SJCRH30 (cell line): ENCODE data around the gene USP22. TPM values are rescaled to one million over a fixed set of nuclear protein-coding genes. Genes with fewer than 3 reads are reported as not detected.
"Not testable (repeated sequence)": the region's sequence is repeated elsewhere in the genome, so short reads cannot be mapped to it uniquely, and the experiment has no call there.

Experiments used
- DNase-seq, 2 experiments: peaks; one replicate each; pipeline ENCODE4 v3.0.0-alpha.2; 2015 to 2020
- H3K27ac ChIP-seq: fragments of 250-450 bp; sonication (Bioruptor Pico); 2 replicates; pipeline ENCODE4 v1.5.1; 2020; ENCODE audit warnings: mild to moderate bottlenecking, moderate library complexity
- H3K27me3 ChIP-seq: fragments of 250-450 bp; sonication (Bioruptor Pico); 2 replicates; pipeline ENCODE4 v1.5.1; 2020; ENCODE audit warnings: mild to moderate bottlenecking, moderate library complexity
- H3K36me3 ChIP-seq: fragments of 250-450 bp; sonication (Bioruptor Pico); 2 replicates; pipeline ENCODE4 v1.5.1; 2020; ENCODE audit warnings: mild to moderate bottlenecking, moderate library complexity
- H3K4me1 ChIP-seq: fragments of 250-450 bp; sonication (Bioruptor Pico); 2 replicates; pipeline ENCODE4 v1.5.1; 2020; ENCODE audit warnings: mild to moderate bottlenecking, moderate library complexity
- H3K4me3 ChIP-seq: fragments of 250-450 bp; sonication (Bioruptor Pico); 2 replicates; pipeline ENCODE4 v1.5.1; 2020; ENCODE audit warnings: mild to moderate bottlenecking, moderate library complexity
- H3K9me3 ChIP-seq: fragments of 250-450 bp; sonication (Bioruptor Pico); replicated peaks from 2 replicates; pipeline ENCODE4 v1.5.1; 2020; ENCODE audit warnings: mild to moderate bottlenecking, moderate library complexity
- total RNA-seq: library from RNA; depleted of rRNA; stranded (reverse); fragments of >200 nt; shearing (Covaris generic); gene quantifications from 2 replicates; pipeline ENCODE4 v1.2.3, GENCODE V29; 2014

Gene USP22
- total RNA-seq, 1 experiment from 2014 or later = 662 TPM

- Histone ChIP-seq H3K4me1 (peaks cover 11% of the 10 kb centered on the region), H3K36me3 (no peaks in the 10 kb centered on the region), H3K9me3 (no peaks in the 10 kb centered on the region), H3K4me3 (no peak overlapping the region), H3K27ac (no peak overlapping the region), H3K27me3 (peaks cover 18% of the 10 kb centered on the region; the same call in 1 of the 2 replicates)
- peak; percentile 55 to 63 for DNase-seq
Observed at GRCh38 chr17:21066394-21066793, 23.6 kb upstream of the USP22 start.

DNA sequence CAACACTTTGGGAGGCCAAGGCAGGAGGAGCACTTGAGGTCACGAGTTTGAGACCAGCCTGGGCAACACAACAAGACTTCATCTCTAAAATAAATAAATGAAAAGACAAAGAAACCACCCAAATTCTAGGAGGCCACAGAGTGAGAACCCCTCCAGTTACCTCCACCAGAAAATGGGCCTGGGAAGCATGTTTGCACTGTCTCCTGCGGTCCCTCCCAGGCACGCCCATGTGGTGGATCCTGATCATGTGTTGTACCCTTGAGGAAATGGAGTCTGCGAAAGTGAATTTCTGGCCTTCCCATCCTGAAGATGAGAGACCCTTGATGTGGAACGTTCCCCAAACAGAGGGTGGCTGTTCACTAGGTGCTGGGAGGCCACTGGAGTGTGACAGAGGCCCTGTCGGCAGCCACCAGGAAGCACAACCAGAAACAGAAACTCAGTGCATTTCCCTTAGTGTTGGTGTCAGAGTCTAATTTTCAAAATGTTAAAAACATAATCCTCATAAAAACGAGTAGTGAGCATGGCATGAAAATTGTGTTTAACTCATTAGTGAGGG lies 19.2 kb upstream of the USP22 start:
- no peak for DNase-seq
- H3K4me1 ChIP-seq = no peaks in the 10 kb centered on the region
- H3K4me3 ChIP-seq = no peak overlapping the region
- H3K27ac ChIP-seq = no peak overlapping the region
- H3K9me3 ChIP-seq = no peaks in the 10 kb centered on the region
- peaks cover 28% of the 10 kb centered on the region; the same call in 1 of the 2 replicates for H3K27me3 ChIP-seq
- no peaks in the 10 kb centered on the region for H3K36me3 ChIP-seq

- Histone ChIP-seq H3K36me3 (no peaks in the 10 kb centered on the region), H3K27me3 (peaks cover 28% of the 10 kb centered on the region; the same call in 1 of the 2 replicates), H3K9me3 (no peaks in the 10 kb centered on the region), H3K27ac (no peak overlapping the region), H3K4me1 (no peaks in the 10 kb centered on the region), H3K4me3 (no peak overlapping the region)
- DNase-seq = no peak
Observed at GRCh38 chr17:21061158-21061835, 18.5 kb upstream of the USP22 start.

- Histone ChIP-seq H3K36me3 (no peaks in the 10 kb centered on the region), H3K9me3 (no peaks in the 10 kb centered on the region), H3K27me3 (peaks cover 28% of the 10 kb centered on the region), H3K27ac (no peak overlapping the region), H3K4me3 (no peak overlapping the region), H3K4me1 (no peaks in the 10 kb centered on the region)
- DNase-seq = no peak
Observed at GRCh38 chr17:21059761-21060160, 16.9 kb upstream of the USP22 start.

DNA sequence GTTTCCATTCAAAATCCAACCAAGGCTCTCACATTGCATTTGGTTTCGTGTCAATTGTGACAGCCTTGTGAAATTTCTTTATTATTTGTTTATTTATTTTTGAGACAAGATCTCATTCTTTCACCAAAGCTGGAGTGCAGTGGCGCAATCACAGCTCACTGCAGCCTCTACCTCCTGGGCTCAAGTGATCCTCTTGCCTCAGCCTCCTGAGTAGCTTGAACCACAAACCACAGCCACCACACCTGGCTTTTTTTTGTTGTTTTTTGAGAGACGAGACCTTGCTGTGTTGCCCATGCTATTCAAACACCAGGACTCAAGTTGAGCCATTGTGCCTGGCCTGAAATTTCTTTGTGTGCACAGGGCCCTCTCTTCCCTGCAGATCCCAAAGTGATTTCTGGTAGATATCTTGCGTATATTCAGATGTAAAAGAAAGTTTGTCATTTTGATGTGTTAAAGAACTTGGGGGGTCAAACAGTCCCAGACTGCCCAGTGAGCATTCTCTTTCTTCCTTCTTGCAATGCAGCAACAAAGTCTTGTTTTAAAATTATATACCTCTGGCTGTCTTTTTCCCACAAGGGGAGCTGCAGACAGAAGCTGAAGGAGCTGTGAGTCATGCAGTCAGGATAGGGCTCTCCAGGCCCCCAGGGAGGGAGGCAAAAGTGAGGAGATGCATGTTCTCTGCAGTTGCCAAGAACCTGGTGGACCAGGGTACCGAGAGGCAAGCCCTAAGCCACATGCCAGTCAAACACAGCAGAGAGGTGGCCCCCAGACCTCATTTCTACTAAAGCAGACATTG lies 15.5 kb upstream of the USP22 start:
- H3K36me3 ChIP-seq = no peaks in the 10 kb centered on the region
- DNase-seq = peak in 1 of 2 experiments; percentile 51
- peaks cover 24% of the 10 kb centered on the region for H3K27me3 ChIP-seq
- no peaks in the 10 kb centered on the region for H3K9me3 ChIP-seq
- H3K4me3 ChIP-seq = no peak overlapping the region
- H3K4me1 ChIP-seq = no peaks in the 10 kb centered on the region
- H3K27ac ChIP-seq = no peak overlapping the region

- H3K27ac ChIP-seq, DNase-seq, H3K4me3 ChIP-seq, H3K4me1 ChIP-seq, H3K9me3 ChIP-seq, H3K36me3 ChIP-seq, H3K27me3 ChIP-seq: not testable (repeated sequence)
Observed at GRCh38 chr17:21053056-21053455, 10.2 kb upstream of the USP22 start.

GRCh38 chr17:21049457-21049856 lies 6.6 kb upstream of the USP22 start:
- H3K4me3 ChIP-seq = no peak overlapping the region
- H3K27me3 ChIP-seq = no peaks in the 10 kb centered on the region
- peaks cover 9% of the 10 kb centered on the region for H3K4me1 ChIP-seq
- no peaks in the 10 kb centered on the region for H3K9me3 ChIP-seq
- H3K27ac ChIP-seq = no peak overlapping the region
- DNase-seq = no peak
- H3K36me3 ChIP-seq = no peaks in the 10 kb centered on the region

- Histone ChIP-seq H3K9me3 (no peaks in the 10 kb centered on the region), H3K36me3 (peaks cover 2% of the 10 kb centered on the region; the same call in 1 of the 2 replicates), H3K4me1 (peaks cover 4% of the 10 kb centered on the region), H3K27me3 (no peaks in the 10 kb centered on the region), H3K4me3 (no peak overlapping the region), H3K27ac (no peak overlapping the region)
- no peak for DNase-seq
Observed at GRCh38 chr17:21046216-21046615, 3.4 kb upstream of the USP22 start.

- Histone ChIP-seq H3K4me3 (no peak overlapping the region), H3K36me3 (peaks cover 9% of the 10 kb centered on the region)
- DNase-seq = no peak
Observed at GRCh38 chr17:21044971-21045370, 2.2 kb upstream of the USP22 start.

DNA sequence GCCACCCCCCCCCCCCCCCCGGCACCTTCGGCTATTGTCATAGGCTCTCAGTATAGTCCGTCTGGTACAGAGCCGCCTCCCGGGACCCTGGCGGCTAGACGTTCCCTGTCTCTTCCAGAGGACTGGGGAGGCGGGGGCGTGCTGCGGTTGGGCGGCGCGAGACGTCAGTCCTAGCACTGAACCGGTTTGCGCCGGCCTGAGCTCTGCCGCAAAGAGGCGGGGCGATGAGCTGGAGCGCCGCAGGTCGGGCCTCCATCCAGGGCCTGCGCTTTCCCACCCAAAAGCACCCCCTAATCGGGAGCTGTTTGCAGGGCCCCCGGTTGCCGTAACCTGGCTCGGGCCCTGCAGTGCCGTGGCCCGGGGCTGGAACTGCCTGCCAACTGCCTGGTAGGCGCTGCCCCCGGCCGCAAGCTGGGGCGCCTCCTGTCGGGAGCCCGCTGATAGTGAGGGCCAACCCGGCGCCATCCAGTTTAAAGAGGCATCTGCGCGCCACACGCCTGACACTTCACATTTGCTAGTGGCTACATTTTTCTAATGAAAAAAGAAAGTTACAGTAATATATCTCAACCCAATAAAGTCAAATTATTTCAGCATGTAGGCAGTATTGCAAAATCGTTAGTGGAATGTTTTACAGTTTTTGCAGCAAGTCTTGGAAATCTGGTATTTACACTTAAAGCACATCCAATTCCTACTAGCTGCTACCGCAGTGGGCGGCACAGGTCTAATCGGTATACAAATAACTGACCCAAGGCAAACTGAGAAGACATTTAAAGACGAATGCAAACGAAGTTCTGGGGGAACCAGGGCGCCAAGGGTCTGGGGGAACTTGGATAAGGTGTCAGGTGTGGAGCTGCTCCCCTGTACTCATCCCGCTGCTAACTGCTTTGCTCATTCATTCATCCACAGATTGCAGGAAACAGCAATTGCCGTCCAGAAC lies 753 bp upstream of the USP22 start:
- peak; percentile 100 for DNase-seq

More at GRCh38 chr17:21044971-21045370, 2.2 kb upstream of the USP22 start:
- no peaks in the 10 kb centered on the region for H3K27me3 ChIP-seq
- H3K4me1 ChIP-seq = peaks cover 3% of the 10 kb centered on the region; the same call in 1 of the 2 replicates
- no peak overlapping the region for H3K27ac ChIP-seq
- H3K9me3 ChIP-seq = no peaks in the 10 kb centered on the region

GRCh38 chr17:21041741-21042457 lies 912 bp downstream of the USP22 start:
- H3K4me1 ChIP-seq = peaks cover 17% of the 10 kb centered on the region
- peaks cover 39% of the 10 kb centered on the region for H3K36me3 ChIP-seq
- peak overlapping the region; percentile 95 for H3K27ac ChIP-seq
- H3K9me3 ChIP-seq = no peaks in the 10 kb centered on the region
- peak overlapping the region; percentile 95 for H3K4me3 ChIP-seq
- no peaks in the 10 kb centered on the region for H3K27me3 ChIP-seq
- peak; percentile 96 to 98 for DNase-seq

More for the DNA sequence above, 753 bp upstream of the USP22 start:
- H3K4me1 ChIP-seq = peaks cover 3% of the 10 kb centered on the region
- peak overlapping the region; percentile 76 for H3K4me3 ChIP-seq
- H3K27me3 ChIP-seq = no peaks in the 10 kb centered on the region
- H3K9me3 ChIP-seq = no peaks in the 10 kb centered on the region
- H3K36me3 ChIP-seq = peaks cover 23% of the 10 kb centered on the region
- peak overlapping the region; percentile 90 for H3K27ac ChIP-seq

DNA sequence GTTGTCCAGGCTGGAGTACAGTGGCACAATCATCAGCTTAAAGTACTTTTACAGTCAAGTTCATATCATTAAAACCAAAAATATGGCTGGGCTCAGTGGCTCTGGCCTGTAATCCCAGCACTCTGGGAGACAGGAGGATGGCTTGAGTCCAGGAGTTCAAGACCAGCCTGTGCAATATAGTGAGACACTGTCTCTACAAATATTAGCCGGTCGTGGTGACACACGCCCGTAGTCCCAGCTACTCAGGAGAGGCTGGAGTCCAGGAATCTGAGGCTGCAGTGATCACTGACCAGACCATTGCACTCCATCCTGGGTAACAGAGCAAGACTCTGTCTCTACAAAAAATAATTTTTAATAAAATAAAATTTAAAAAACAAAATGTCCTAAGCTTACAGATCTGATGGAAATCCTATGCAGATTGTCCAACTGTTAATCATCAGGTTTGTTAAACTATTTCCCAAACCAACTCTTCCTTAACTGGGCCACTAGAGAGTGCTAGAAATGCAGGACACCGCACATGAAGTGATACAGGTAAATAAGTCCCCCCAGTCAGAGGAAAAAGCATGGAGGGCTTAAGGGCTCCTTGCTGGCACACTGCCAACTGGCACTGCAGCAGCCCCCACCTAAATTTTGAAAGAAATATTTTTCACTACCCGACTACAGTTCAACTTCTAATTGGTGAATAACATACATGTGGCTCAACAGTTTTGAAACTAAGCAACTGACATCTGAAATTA lies 2.8 kb downstream of the USP22 start:
- H3K9me3 ChIP-seq = no peaks in the 10 kb centered on the region
- DNase-seq = peak; percentile 59 to 80
- H3K36me3 ChIP-seq = peaks cover 55% of the 10 kb centered on the region
- no peaks in the 10 kb centered on the region for H3K27me3 ChIP-seq
- H3K4me1 ChIP-seq = peaks cover 29% of the 10 kb centered on the region
- no peak overlapping the region for H3K27ac ChIP-seq
- peak overlapping the region; percentile 95; the same call in 1 of the 2 replicates for H3K4me3 ChIP-seq

DNA sequence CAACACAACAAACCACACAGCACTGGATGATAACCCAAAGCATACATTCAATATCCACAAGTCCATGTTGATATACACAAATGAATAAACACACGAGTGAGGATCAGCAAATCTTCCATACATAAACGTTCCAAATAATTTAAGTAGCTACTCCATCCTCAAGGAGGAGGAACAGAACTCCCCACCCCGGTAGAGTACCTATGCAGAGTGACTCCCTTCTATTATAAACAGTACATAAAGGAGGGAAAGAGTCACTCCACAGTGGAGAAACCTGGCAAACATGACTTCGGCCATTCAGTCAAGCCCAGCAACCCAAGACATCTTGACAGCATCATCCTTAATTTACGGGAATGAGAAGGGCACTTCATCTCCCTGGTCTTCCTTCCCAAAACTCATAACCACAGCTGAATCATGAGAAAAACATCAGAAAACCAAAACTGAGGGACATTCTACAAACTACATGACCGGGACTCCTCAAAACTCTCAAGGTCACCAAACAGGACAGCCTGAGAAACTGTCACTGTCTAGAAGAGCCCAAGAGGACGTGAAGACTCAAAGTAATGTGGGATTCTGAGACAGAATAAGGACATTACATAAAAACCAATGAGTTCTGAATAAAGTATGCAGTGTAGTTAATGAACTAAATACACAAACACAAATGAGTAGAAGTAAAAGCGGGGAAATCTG lies 5.6 kb downstream of the USP22 start:
- DNase-seq = no peak
- H3K27me3 ChIP-seq = no peaks in the 10 kb centered on the region
- H3K36me3 ChIP-seq = peaks cover 78% of the 10 kb centered on the region
- H3K4me1 ChIP-seq = peaks cover 41% of the 10 kb centered on the region
- H3K9me3 ChIP-seq = no peaks in the 10 kb centered on the region
- H3K4me3 ChIP-seq = no peak overlapping the region
- no peak overlapping the region for H3K27ac ChIP-seq
